Suprapubic skin (tissue), 4 donors: ENCODE results near the gene ZNF532.

Experiments
- EP300 ChIP-seq: sonication (generic); formaldehyde crosslinking; IDR thresholded peaks from one replicate; pipeline ENCODE4 v1.6.1; 2017; ENCODE audit warnings: antibody characterized with exemption
- POLR2AphosphoS5 ChIP-seq, 3 donors: sonication (generic); formaldehyde crosslinking; IDR thresholded peaks; one replicate each; pipeline ENCODE4 v1.6.1; 2017; ENCODE audit warnings: antibody characterized with exemption in 3 of 3
- TF ChIP-seq, protein P1 (sequence below), 2 donors: fragments of 200-600 bp in 1 of 2; fragments of 450-650 bp in 1 of 2; sonication (generic) in 1 of 2; IDR thresholded peaks; one replicate each; pipeline ENCODE4 v1.5.1; 2016 to 2019; ENCODE audit warnings: antibody characterized with exemption in 2 of 2, mild to moderate bottlenecking in 1 of 2, moderate library complexity in 1 of 2

DNA sequence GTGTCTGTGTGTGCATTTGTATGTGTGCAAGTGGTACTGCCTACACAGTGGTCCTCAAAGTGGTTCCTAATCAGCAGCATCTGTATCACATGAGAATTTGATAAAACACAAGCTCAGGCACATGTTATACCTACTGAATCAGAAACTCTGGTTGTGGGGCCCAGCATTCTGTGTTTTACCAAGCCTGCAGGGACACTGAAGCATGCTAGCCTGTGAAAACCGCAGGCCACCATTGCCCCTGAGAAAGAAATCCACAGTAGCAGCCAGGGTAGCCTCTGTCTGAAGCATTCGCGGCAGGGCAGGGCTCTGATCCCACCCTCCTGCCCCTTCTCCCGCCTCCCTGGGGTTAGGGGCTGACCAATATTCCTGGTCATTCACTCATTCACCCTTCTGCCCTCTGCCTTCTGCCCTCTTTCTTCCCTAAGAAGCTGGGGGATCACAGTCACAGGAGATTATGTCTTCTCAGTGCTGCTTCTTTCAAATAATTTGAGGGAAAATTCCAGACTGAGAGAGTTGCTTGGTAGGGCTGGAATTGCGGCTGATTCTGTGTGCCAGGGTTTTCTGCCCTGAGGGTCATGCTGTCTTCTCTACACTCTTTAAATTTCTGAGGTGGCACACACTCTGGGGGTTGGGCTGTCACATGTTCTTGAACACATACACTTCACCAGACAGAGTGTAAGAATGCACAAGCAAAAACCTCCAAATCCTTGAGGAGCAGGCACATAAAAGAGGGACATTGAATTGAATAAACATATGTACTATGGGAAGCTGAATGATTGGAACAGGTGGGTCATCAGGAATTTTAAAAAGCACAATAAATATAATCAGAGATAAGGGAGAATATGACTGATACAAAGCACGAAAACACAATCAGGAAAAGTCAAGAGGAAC lies 148.4 kb downstream of the ZNF532 start:
- TF ChIP-seq, protein P1, sequence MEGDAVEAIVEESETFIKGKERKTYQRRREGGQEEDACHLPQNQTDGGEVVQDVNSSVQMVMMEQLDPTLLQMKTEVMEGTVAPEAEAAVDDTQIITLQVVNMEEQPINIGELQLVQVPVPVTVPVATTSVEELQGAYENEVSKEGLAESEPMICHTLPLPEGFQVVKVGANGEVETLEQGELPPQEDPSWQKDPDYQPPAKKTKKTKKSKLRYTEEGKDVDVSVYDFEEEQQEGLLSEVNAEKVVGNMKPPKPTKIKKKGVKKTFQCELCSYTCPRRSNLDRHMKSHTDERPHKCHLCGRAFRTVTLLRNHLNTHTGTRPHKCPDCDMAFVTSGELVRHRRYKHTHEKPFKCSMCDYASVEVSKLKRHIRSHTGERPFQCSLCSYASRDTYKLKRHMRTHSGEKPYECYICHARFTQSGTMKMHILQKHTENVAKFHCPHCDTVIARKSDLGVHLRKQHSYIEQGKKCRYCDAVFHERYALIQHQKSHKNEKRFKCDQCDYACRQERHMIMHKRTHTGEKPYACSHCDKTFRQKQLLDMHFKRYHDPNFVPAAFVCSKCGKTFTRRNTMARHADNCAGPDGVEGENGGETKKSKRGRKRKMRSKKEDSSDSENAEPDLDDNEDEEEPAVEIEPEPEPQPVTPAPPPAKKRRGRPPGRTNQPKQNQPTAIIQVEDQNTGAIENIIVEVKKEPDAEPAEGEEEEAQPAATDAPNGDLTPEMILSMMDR (IDR thresholded peaks at IDR 0.05), result no peak
- TF ChIP-seq EP300 (no peak), POLR2AphosphoS5 (IDR thresholded peaks at IDR 0.05) (no peak)
